ENCODE measurements around the gene ZNF280B.

GRCh38 chr22:22533417-22533816, 24.9 kb upstream of the ZNF280B start:
- TF ChIP-seq POLR2A (IDR thresholded peaks at IDR 0.05) (no peak), CTCF (IDR thresholded peaks at IDR 0.05) (no peak)
